ENCODE data around the gene RALB. TPM values are rescaled to one million over a fixed set of nuclear protein-coding genes. Genes with fewer than 3 reads are reported as not detected.

The RALB gene
- polyA plus RNA-seq, 1 donor from 2014 or later: 81.7 TPM

DNA sequence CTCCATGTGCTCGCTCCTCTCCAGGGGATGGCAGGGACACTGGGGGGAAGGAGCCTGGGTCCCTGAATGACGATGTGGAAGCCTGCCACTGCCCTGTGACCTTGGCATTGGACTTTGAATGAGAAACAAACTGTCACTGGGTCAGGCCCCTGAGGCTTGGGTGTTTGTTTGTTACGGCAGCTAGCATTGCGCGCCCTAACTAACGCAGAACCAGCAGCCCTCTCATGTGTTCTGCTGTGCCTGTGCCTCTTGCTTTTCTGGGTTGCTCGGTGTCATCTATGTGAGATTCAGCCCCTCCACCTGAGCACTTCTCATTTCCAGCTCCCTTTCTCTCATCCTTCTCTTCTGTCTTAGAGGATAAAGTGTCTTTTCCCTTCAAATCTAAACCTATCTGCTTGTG, 69.7 kb downstream of the RALB start:
- Mint-ChIP-seq H3K27me3 (peaks cover 13% of the 10 kb centered on the region), H3K9me3 (peaks cover 0 to 1% (median 0%) of the 10 kb centered on the region in 3 donors), H3K27ac (no peak overlapping the region), H3K36me3 (no peaks in the 10 kb centered on the region), H3K4me3 (no peak overlapping the region), H3K4me1 (peaks cover 0 to 5% (median 1%) of the 10 kb centered on the region in 3 donors)

DNA sequence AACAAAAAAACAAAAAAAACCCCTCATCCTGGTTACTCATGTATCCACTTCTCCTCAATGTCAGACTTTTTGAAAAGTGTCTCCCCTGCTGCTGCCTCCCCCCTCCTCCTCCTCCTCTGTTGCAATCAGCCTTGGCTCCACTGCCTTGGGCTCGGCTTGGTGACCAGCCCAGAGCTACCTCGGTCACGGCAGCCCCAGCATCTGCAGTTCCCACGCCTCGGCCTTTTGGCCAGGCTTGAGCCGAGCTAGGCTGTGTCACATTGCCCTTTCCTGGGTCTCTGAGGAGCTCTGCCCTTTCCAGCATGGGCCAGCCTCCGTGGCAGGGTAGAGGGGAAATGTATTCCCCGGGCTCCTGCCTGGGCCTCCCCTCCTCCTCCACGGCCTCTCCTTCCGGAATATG, 70.6 kb downstream of the RALB start:
- Mint-ChIP-seq H3K9me3 (peaks cover 0 to 1% (median 0%) of the 10 kb centered on the region in 3 donors), H3K4me1 (peaks cover 0 to 8% (median 4%) of the 10 kb centered on the region in 3 donors), H3K27me3 (peaks cover 13% of the 10 kb centered on the region), H3K27ac (no peak overlapping the region), H3K4me3 (no peak overlapping the region), H3K36me3 (no peaks in the 10 kb centered on the region)

DNA sequence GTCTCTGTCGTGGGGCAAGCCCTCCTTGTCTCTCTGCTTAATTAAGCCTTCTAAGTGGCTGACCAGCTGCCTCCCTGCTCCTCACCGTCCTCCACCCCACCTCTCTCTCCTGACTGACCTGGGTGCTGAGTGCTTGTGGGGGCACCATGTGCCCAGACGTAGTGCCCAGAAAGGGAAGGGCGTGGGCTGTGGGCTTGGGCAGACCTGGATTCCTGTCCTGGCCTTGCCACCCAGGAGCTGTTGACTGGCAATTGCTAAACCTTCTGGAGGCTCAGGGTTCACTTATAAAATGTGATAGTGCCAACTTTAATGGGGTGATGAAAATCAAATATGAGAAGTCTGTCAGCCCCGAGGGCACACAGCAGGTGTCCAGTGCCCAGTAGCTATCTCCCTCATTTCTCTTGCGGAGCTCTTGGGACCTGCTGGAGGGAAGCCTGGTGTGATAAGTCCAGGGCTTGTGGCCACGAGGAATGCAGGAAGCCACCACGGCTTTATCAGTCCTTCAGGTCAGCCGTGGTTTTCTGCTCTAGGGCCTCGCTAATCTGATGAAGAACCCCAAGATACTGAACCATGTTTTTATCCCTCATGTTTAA, 71.3 kb downstream of the RALB start:
- Mint-ChIP-seq H3K9me3 (peaks cover 0 to 1% (median 0%) of the 10 kb centered on the region in 3 donors), H3K36me3 (no peaks in the 10 kb centered on the region), H3K4me3 (no peak overlapping the region), H3K27me3 (peaks cover 13% of the 10 kb centered on the region), H3K27ac (no peak overlapping the region), H3K4me1 (peaks cover 0 to 10% (median 4%) of the 10 kb centered on the region in 3 donors)

DNA sequence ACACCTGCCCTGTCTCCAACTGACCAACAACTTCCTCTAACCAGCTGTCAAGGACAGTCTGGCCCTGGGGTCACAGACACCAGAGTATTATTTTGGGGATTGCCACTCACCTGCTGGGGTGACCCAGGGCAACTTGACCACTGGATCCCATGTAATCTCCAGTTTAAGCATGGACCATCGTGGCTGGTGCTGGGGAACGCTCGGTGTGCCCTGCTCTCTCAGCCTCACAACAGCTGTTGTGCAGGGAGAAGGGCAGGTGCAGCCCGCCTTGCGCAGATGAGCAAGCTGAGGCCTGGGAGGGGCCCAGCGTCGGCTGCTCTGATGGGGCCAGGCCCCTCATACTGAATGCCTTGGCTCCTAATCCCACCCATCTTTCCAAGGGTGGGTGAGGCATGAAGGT, 72.3 kb downstream of the RALB start:
- H3K36me3 Mint-ChIP-seq: no peaks in the 10 kb centered on the region
- H3K27ac Mint-ChIP-seq: no peak overlapping the region
- no peak overlapping the region for H3K4me3 Mint-ChIP-seq
- H3K9me3 Mint-ChIP-seq: peaks cover 0 to 1% (median 0%) of the 10 kb centered on the region in 3 donors
- H3K4me1 Mint-ChIP-seq: peaks cover 0 to 10% (median 4%) of the 10 kb centered on the region in 3 donors
- peaks cover 14% of the 10 kb centered on the region for H3K27me3 Mint-ChIP-seq

DNA sequence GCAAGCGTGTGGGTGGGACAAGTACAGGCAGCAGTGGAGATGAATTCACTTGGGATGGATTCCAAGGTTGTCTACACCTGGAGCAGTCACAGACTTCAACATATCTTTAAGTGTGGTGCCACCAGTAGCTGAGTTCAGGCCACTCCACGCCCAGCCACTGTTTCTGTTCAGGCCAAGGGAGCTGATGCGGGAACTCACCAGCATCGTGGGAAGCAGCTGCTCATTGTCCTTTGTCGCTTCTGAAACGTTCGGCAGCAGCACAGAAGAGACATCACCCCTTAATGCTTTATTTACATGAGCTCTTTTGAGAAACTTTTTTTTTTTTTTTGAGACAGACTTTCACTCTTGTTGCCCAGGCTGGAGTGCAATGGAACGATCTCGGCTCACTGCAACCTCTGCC, 73.4 kb downstream of the RALB start:
- Mint-ChIP-seq H3K4me1 (peaks cover 0 to 10% (median 4%) of the 10 kb centered on the region in 3 donors), H3K36me3 (no peaks in the 10 kb centered on the region), H3K4me3 (no peak overlapping the region), H3K27ac (no peak overlapping the region), H3K9me3 (peaks cover 0 to 1% (median 0%) of the 10 kb centered on the region in 3 donors), H3K27me3 (peaks cover 24% of the 10 kb centered on the region)

DNA sequence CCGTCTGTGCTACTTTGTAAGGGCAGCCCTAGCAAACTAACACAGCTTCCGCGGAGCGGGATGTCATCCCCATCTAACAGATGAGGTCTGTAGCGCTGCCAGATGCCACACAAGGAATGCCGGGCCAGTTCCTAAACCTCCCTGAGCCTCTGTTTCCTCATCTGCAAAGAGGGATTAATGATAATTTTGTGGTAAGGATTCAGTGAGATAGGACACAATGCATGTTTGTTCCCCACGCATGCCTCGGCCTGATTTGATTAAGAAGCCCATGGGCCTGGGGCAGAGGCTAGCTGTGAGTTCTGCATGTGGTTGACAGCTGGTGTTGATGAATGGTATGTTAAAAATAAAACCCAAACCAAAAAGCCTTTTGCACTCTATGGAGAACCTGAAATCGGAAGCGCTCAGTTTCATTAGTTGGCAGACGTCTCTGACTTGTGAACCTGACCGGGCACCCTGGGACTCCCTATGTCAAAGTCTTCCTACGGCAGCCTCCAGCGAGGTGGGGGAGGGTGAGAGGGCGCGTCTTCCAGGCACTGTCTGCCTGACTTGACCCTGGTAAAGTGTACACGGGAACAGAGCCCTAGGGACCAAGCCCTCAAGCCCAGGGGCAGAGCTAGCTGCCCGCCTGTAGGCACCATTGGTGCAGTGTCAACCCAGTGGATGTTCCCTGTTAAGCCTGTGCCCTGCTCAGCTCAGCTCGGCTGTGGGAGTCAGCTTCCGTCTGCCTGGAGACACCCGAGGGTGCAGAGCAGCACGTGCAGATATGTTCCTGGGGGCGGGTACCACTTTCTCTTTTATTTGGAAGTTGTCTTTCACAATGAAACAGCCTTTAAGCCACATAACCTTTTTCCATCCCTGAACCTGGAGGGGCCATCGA, 78.5 kb downstream of the RALB start:
- Mint-ChIP-seq H3K4me1 (peaks cover 0 to 10% (median 4%) of the 10 kb centered on the region in 3 donors), H3K4me3 (no peak overlapping the region), H3K27me3 (peaks cover 28% of the 10 kb centered on the region), H3K36me3 (no peaks in the 10 kb centered on the region), H3K27ac (no peak overlapping the region), H3K9me3 (peaks cover 0 to 3% (median 0%) of the 10 kb centered on the region in 3 donors)

DNA sequence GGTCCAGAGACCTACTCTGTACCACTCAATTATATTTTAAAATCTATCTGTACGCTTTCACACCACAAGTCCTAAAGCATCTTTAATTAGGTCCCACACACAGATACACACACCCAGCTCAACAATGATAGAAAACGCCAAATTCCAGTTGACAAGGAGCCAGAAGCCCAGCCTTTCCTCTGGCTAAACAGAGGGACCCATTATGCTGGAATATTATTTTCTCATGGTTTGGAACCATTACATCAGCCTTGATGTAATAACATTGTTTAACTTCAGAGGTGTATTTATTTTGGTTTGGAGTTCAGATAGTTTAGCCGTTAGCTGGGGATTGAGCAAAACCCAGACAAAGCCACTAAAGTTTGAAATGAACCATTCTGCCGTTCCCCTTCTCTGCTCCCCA, 79.3 kb downstream of the RALB start:
- no peaks in the 10 kb centered on the region for H3K36me3 Mint-ChIP-seq

DNA sequence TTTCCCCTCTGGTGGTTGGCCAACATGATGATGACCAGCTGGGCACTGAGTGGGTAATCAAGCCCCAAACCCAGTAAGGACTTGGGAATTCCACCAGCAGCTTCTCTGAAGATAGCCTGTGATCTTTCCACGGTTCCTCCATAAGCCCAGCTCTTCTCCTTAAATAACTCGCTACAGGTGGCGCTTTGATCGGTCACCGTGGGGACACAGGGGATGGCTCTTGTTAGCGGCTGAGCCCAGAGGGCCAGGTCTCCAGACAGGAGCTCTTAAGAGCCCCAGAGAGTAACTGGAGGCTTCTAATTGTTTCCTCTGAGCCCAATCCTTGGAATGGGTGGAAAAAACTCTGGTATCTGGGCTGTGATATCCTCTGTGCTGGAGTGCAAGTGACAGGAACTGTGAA, 79.7 kb downstream of the RALB start:
- Mint-ChIP-seq H3K4me3 (no peak overlapping the region), H3K27me3 (peaks cover 24% of the 10 kb centered on the region), H3K9me3 (peaks cover 0 to 3% (median 0%) of the 10 kb centered on the region in 3 donors), H3K27ac (no peak overlapping the region), H3K36me3 (no peaks in the 10 kb centered on the region), H3K4me1 (peaks cover 0 to 5% (median 3%) of the 10 kb centered on the region in 3 donors)

More for the DNA sequence above, 79.3 kb downstream of the RALB start:
- Mint-ChIP-seq H3K27me3 (peaks cover 25% of the 10 kb centered on the region), H3K4me3 (no peak overlapping the region), H3K9me3 (peaks cover 0 to 3% (median 0%) of the 10 kb centered on the region in 3 donors), H3K27ac (no peak overlapping the region), H3K4me1 (peaks cover 0 to 9% (median 4%) of the 10 kb centered on the region in 3 donors)

DNA sequence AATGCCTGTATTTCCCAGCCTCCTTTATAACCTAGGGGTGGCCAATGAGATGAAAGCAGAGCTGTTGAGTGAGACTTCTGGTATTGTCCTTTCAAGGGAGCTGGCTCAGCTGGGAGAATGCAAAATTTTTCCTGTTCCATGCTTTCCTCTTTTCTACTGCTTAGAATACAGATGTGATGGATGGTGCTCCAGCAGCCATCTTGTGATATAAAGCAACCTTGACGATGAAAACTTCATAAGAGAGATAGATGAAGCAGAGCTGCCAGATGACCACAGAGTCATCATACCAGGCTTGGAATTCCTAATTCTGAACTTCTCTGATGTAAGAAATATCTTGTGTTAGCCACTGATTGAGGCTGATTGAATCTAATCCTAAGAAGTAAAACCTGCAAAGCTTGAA, 81.4 kb downstream of the RALB start:
- Mint-ChIP-seq H3K4me1 (no peaks in the 10 kb centered on the region), H3K4me3 (no peak overlapping the region), H3K27ac (no peak overlapping the region), H3K9me3 (peaks cover 0 to 3% (median 0%) of the 10 kb centered on the region in 3 donors), H3K36me3 (no peaks in the 10 kb centered on the region), H3K27me3 (peaks cover 28% of the 10 kb centered on the region)

DNA sequence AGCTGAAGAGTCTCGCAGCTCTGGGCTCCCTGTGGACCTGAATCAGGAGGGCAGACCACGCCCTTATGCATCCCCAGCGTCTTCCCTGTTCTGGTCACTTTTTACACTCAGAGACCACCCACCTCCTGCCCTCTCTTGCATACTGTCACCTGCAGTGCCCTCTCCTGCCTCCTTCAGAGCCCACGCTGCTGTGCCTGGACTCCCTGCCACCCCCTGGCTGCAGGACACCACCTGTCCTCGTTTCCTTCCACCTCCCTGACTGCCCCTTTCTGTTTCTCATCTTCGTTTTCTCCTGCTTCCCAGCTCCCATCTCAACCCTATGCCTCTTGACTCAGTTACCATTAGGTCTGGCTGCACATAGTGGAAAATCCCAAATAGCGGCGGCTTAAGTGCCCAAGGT, 84.1 kb downstream of the RALB start:
- Mint-ChIP-seq H3K9me3 (peaks cover 0 to 3% (median 0%) of the 10 kb centered on the region in 3 donors), H3K27me3 (peaks cover 20% of the 10 kb centered on the region), H3K27ac (no peak overlapping the region), H3K4me1 (no peaks in the 10 kb centered on the region), H3K36me3 (no peaks in the 10 kb centered on the region), H3K4me3 (no peak overlapping the region)

DNA sequence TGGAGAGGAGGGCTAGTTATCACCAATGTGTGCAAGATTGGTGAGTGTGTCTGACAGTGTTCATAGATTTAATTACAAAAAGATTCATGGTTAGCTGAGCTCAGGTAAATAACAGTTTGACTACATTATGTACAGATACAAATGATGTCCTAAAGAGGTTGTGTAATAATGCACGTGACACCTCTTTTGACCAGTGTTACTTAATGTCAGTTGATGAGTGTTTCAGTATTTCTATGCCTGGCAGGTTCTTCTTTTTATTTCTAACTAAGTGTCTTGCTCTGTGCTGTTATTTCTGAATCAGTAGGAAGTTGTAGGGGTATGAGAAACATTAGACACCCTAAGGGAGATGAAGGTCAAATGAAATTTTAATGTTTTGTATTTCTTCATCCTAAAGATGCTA, 85.4 kb downstream of the RALB start:
- H3K4me3 Mint-ChIP-seq: peak overlapping the region in 1 of 4 donors; percentile 39
- H3K27me3 Mint-ChIP-seq: peaks cover 29% of the 10 kb centered on the region
- H3K36me3 Mint-ChIP-seq: no peaks in the 10 kb centered on the region
- H3K4me1 Mint-ChIP-seq: peaks cover 0 to 4% (median 3%) of the 10 kb centered on the region in 3 donors
- H3K9me3 Mint-ChIP-seq: peaks cover 0 to 3% (median 0%) of the 10 kb centered on the region in 3 donors
- H3K27ac Mint-ChIP-seq: no peak overlapping the region

DNA sequence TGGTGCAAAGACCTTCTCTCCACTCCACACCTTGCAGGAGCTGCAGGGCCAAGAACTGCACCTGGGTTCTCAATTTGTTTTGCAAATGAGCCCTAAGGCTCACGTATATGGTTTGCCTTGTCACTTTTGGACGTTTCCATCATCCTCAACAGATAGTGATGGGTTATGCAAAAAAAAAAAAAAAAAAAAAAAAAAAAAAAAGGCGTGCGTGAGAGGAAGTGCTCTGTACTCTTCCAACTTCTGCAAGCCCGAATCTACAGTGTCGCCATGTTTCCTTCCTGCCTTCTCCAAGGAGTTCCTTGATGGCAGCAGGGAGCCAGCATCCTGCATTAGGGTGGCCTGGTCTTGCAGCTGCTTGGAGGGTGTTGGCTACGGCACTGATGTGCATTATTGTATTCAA, 89.3 kb downstream of the RALB start:
- Mint-ChIP-seq H3K27ac (peak overlapping the region in 1 of 3 donors; percentile 67), H3K36me3 (no peaks in the 10 kb centered on the region), H3K9me3 (no peaks in the 10 kb centered on the region), H3K27me3 (peaks cover 36% of the 10 kb centered on the region), H3K4me3 (peak overlapping the region in 1 of 4 donors; percentile 69), H3K4me1 (peaks cover 7 to 11% (median 9%) of the 10 kb centered on the region in 3 donors)

DNA sequence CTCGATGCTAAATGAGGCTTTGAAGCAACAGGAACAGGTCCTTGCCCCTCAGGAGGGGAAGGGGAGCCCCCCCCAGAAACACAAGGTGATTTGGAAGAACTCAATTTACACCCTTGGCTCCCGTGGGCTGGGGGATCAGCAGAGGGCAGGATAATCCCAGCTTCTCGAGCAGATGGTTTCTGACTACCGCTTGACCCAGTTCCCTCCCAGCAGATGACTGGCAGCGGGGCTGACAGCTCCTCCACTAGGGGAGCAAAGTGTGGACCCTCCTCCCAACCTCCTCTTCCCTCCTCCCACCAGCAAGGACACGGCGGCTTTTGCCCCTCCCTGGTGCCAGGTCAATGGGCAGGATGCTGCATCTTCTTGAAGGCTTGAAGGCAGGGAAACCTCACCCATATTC, 89.8 kb downstream of the RALB start:
- peak overlapping the region in 2 of 4 donors; percentile 25 to 69 for H3K4me3 Mint-ChIP-seq
- H3K36me3 Mint-ChIP-seq: no peaks in the 10 kb centered on the region
- peak overlapping the region in 1 of 3 donors; percentile 67 for H3K27ac Mint-ChIP-seq
- H3K9me3 Mint-ChIP-seq: no peaks in the 10 kb centered on the region
- H3K4me1 Mint-ChIP-seq: peaks cover 9 to 15% (median 12%) of the 10 kb centered on the region in 3 donors
- H3K27me3 Mint-ChIP-seq: peaks cover 36% of the 10 kb centered on the region

DNA sequence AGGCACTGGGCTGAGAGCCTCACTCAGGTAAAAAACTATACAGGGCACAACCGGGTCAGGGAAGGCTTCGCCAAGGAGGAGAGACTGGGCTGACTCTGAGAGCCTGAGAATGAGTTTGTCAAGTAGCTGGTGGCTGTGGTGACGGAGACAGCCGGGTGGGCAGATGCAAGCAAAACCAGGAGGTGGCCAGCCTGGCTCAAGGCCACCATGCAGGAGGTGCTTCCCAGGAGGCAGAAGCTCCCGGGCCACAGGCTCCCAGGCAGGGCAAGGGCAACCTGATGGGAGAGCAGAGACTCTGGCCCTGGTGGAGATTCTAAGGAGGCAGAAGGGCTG, 90.4 kb downstream of the RALB start:
- Mint-ChIP-seq H3K36me3 (no peaks in the 10 kb centered on the region), H3K27me3 (peaks cover 42% of the 10 kb centered on the region), H3K27ac (no peak overlapping the region)

DNA sequence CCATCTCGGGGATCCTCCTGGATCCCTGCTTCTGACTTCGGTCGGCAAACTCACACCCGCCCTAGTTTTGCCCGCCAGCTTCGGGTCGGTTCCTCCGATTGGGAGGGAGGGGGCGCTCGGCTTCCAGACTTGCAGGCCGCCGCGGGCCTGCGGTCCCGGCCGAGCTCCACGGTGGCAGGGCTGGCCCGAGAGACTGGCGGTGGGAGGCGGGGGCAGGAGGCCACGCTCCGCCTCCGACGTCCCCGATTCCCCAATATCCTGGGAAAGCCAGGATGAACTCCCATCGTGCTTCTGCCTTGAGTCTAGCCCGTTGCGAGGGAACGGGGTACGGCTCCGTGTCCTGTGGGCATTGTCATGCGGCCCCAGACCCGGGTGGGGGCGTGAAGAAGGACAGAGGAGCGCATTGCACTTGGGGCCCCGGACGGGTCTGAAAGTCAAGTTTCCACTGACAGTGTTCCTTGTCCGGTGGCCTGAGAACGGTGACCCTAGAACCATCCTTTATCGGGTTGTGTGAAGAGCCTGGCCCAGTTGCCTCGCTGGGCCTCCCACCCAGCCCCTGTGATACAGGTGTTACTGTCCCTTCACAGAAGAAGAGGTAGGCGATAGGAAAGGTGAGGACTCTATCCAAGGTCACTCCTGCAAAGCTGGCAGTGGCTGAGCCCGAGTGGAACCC, 90.9 kb downstream of the RALB start:
- no peak overlapping the region for H3K27ac Mint-ChIP-seq
- H3K4me3 Mint-ChIP-seq: peak overlapping the region; percentile 59 to 94 (median 84)
- H3K27me3 Mint-ChIP-seq: peaks cover 45% of the 10 kb centered on the region
- peaks cover 9 to 17% (median 16%) of the 10 kb centered on the region in 3 donors for H3K4me1 Mint-ChIP-seq
- no peaks in the 10 kb centered on the region for H3K9me3 Mint-ChIP-seq
- no peaks in the 10 kb centered on the region for H3K36me3 Mint-ChIP-seq

More for the DNA sequence above, 90.4 kb downstream of the RALB start:
- H3K4me1 Mint-ChIP-seq: peaks cover 9 to 17% (median 16%) of the 10 kb centered on the region in 3 donors
- H3K4me3 Mint-ChIP-seq: peak overlapping the region in 3 of 4 donors; percentile 4 to 88 (median 70)
- no peaks in the 10 kb centered on the region for H3K9me3 Mint-ChIP-seq
